Ramos (cell line): Measurements from ENCODE around the gene SMIM32.

Experiments used
- in situ Hi-C: fragments of 300-500 bp; cut with MboI; formaldehyde crosslinking; loops from one replicate; pipeline ENCODE4 v1.14.3; 2022; ENCODE audit warnings: low sequenced_read_pairs; ENCODE audit not compliant: unreplicated experiment

SMIM32 gene

DNA sequence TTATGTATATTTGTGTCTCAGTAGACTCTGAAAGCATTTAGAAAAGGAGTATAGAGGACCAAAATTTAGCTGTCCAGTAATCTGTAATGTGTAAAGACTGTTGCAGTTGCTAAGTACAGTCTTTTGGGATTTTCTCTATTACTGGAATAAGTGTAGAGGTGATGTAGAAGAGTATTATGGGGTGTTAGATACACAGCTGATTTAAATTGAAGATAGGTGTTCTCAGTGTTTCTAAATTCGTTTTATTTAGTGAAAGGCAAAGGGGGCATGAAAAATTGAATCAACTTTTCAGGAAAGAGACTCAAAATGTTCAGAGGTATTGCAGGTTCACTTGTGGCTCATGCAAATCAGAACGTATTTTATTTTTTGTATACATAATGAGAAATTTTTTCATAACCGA, 46.8 kb downstream of the SMIM32 start:
- in situ Hi-C loops, result no loop called here

DNA sequence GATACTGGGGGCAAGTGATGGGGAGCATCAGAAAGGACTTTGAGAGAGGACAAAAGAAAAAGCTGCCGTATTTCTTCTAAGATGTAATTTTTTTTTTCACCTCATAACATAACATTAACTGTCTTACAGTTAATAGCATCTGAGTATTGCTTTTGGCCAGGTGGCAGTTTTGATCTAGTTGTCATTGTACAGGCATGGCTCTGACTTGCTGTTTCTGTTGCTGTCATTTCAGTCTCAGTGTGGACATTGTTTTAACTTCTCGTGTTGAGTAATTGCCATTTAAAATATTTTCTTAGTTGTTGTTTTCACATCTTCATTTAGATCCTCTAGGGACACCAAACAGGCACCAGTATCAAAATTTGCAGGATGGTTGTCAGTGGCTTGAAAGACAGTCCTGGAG, 47.9 kb downstream of the SMIM32 start:
- in situ Hi-C loops, result no loop called here

- in situ Hi-C loops, result no loop called here
Observed at GRCh38 chr5:136143763-136144162, 49.2 kb downstream of the SMIM32 start.

DNA sequence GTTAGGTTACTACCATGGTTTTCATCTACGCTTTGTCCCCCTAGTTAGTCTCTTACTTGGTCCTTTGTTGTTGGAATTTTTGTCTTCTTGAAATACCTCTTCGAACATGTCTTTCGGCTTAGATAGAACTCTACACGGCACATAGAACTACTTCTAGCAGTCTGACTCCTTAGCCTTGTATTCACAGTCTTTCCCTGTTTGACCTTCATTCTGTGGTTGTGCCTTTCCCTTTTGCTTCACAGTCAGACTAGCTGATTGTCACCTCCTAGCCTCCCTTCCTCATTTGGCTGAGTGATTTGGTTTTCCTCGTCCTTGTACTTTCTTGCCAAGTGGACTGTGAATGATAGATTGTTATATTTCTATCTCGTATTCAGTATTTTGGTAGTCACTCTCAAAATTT, 49.6 kb downstream of the SMIM32 start:
- in situ Hi-C loops, result no loop called here

DNA sequence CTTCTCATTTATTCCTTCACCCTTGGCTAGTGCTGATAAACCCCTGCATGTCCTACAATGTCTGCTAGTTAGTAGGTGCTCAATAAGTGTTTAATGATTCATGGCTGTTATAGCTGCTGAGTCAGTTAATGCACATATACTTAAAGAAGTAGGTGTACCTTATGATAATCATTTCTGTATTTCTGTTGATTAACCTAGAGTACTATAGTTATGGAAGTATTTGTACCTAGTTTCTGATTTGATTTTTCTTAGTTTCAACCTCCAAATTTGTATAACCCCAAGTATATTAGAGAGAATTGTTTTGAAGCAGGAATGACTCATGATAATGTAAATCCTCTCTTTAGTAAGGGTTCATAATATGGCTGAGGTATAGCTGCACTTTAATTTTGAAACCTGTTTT, 51.4 kb downstream of the SMIM32 start:
- in situ Hi-C loops, result no loop called here
